ENCODE data around the gene HDAC9. TPM values are rescaled to one million over a fixed set of nuclear protein-coding genes. Genes with fewer than 3 reads are reported as not detected.

HDAC9 gene
- total RNA-seq, 1 experiment from 2014 or later = 7.7 TPM

GRCh38 chr7:18896343-18896975 is 400.9 kb downstream of the HDAC9 start:
- no peak overlapping the region for H2BK20ac ChIP-seq (ENCODE audit: low read depth, low read length, poor library complexity, severe bottlenecking)
- H3K9me3 ChIP-seq (ENCODE audit: control insufficient read depth, low read depth, low read length) = no peaks in the 10 kb centered on the region

More at GRCh38 chr7:18896343-18896975, 400.9 kb downstream of the HDAC9 start:
- no peaks in the 10 kb centered on the region for H3K36me3 Mint-ChIP-seq (ENCODE audit: insufficient read depth in 1 of 3, low read depth in 3 of 3)
- no peak overlapping the region for H2AK5ac ChIP-seq (ENCODE audit: insufficient read length, low read length)
- H3K4me2 ChIP-seq (ENCODE audit: insufficient read depth, insufficient read length, low read length) = no peak overlapping the region
- H3K23ac ChIP-seq (ENCODE audit: insufficient read length, low read depth, low read length) = no peak overlapping the region
- no peak overlapping the region for H2BK120ac ChIP-seq (ENCODE audit: low read depth, low read length, poor library complexity, severe bottlenecking)
- H3K79me2 ChIP-seq (ENCODE audit: insufficient read depth, low read length) = no peaks in the 10 kb centered on the region
- no peak overlapping the region for H4K91ac ChIP-seq (ENCODE audit: insufficient read length, low read depth, low read length)
- H2AFZ ChIP-seq (ENCODE audit: low read length) = no peak overlapping the region
- no peak overlapping the region for H3K56ac ChIP-seq (ENCODE audit: insufficient read length, low read depth, low read length)
- peaks cover 0 to 4% of the 10 kb centered on the region in 2 experiments; a peak in 2 of 4 replicates for H3K4me1 Mint-ChIP-seq
- no peak for DNase-seq
- no CpG with 5 or more reads among the region's 2 CpGs for WGBS (ENCODE audit: extremely low coverage, insufficient read length, low lambda C conversion rate)
- no peaks in the 10 kb centered on the region for H3K27me3 Mint-ChIP-seq (ENCODE audit: low read depth)
- no peaks in the 10 kb centered on the region for H3K79me1 ChIP-seq (ENCODE audit: insufficient read depth, low read depth, low read length, poor library complexity, severe bottlenecking)
- no peaks in the 10 kb centered on the region for H4K20me1 ChIP-seq (ENCODE audit: control insufficient read depth, insufficient read depth, insufficient read length)
- H3K27ac ChIP-seq (ENCODE audit: insufficient read length, low read depth, low read length) = no peak overlapping the region
- H3K4ac ChIP-seq (ENCODE audit: low read depth, low read length) = no peak overlapping the region
- H3K9ac ChIP-seq (ENCODE audit: extremely low read depth, insufficient read length, low read length) = no peak overlapping the region
- no peak overlapping the region for H3K14ac ChIP-seq (ENCODE audit: insufficient read depth, low read length)
- no peak overlapping the region for H2BK15ac ChIP-seq (ENCODE audit: low read depth, low read length)
- H2BK5ac ChIP-seq (ENCODE audit: insufficient read length, low read length) = no peak overlapping the region
- no peaks in the 10 kb centered on the region for H3K23me2 ChIP-seq (ENCODE audit: insufficient read length, low read depth, low read length, poor library complexity, severe bottlenecking)
- H4K8ac ChIP-seq (replicated peaks; ENCODE audit: insufficient read length, low read depth, low read length) = no peak overlapping the region
- H3K18ac ChIP-seq (ENCODE audit: insufficient read length, low read depth, low read length) = no peak overlapping the region
- H3T11ph ChIP-seq (ENCODE audit: low read length) = no peak overlapping the region
- H3K27me3 ChIP-seq (ENCODE audit: insufficient read depth, low read length) = no peaks in the 10 kb centered on the region
- no peaks in the 10 kb centered on the region for H3K9me3 Mint-ChIP-seq
- H3K4me3 Mint-ChIP-seq = no peak overlapping the region
- H4K5ac ChIP-seq (ENCODE audit: insufficient read length, low read depth, low read length) = no peak overlapping the region
- no peaks in the 10 kb centered on the region; the same call in 1 of the 2 replicates for H3K4me1 ChIP-seq (ENCODE audit: insufficient read depth, low read length)
- no peak for TF ChIP-seq CTCF (conservative IDR thresholded peaks at IDR 0.05)
- no peak overlapping the region for H2BK12ac ChIP-seq (ENCODE audit: insufficient read length, low read depth, low read length)
- no peak overlapping the region for H3K27ac Mint-ChIP-seq

All from H9 (cell line).